GM23338 (cell line): ENCODE results near the gene WDR35. TPM values are rescaled to one million over a fixed set of nuclear protein-coding genes. Genes with fewer than 3 reads are reported as not detected.
"Not testable (repeated sequence)": the region's sequence is repeated elsewhere in the genome, so short reads cannot be mapped to it uniquely, and the experiment has no call there.

Source experiments
- ATAC-seq: fragments of 200-7000 bp; cut with Tn5 transposase; 3 replicates; pipeline ENCODE4 v1.9.1; 2020
- DNase-seq: peaks from one replicate; pipeline ENCODE4 v3.0.0-alpha.2; 2015; ENCODE audit warnings: low spot score
- H2AFZ ChIP-seq: fragments of 200-600 bp; sonication (generic); 2 replicates; pipeline ENCODE4 v1.8.0; 2016; ENCODE audit warnings: antibody characterized with exemption, mild to moderate bottlenecking, moderate library complexity
- H3F3A ChIP-seq: fragments of 200-600 bp; sonication (generic); replicated peaks from 2 replicates; pipeline ENCODE4 v1.8.0; 2017; ENCODE audit warnings: antibody characterized with exemption, mixed run types, low read depth
- H3K27ac ChIP-seq: fragments of 200-600 bp; sonication (generic); 2 replicates; pipeline ENCODE4 v1.6.1; 2016; ENCODE audit warnings: low read depth
- H3K27me3 ChIP-seq: fragments of 200-600 bp; sonication (generic); 2 replicates; pipeline ENCODE4 v1.8.0; 2016; ENCODE audit warnings: mild to moderate bottlenecking, mixed run types, moderate library complexity; ENCODE audit not compliant: insufficient read depth
- H3K36me3 ChIP-seq: fragments of 200-600 bp; sonication (generic); 2 replicates; pipeline ENCODE4 v1.8.0; 2016; ENCODE audit warnings: mild to moderate bottlenecking; ENCODE audit not compliant: insufficient read depth
- H3K4me1 ChIP-seq: fragments of 200-600 bp; sonication (generic); 2 replicates; pipeline ENCODE4 v1.8.0; 2016; ENCODE audit warnings: mild to moderate bottlenecking, moderate library complexity; ENCODE audit not compliant: insufficient read depth
- H3K4me2 ChIP-seq: fragments of 200-600 bp; sonication (generic); 2 replicates; pipeline ENCODE4 v1.7.1; 2017; ENCODE audit warnings: mixed run types
- H3K4me3 ChIP-seq: fragments of 200-600 bp; sonication (generic); 2 replicates; pipeline ENCODE4 v1.6.1; 2016; ENCODE audit warnings: mixed run types
- H3K79me2 ChIP-seq: fragments of 200-600 bp; sonication (generic); replicated peaks from 2 replicates; pipeline ENCODE4 v1.8.0; 2017; ENCODE audit warnings: mild to moderate bottlenecking; ENCODE audit not compliant: insufficient read depth
- H3K9me2 ChIP-seq: fragments of 200-600 bp; sonication (generic); 2 replicates; pipeline ENCODE4 v1.8.0; 2017; ENCODE audit not compliant: insufficient read depth
- H4K20me1 ChIP-seq: fragments of 200-600 bp; sonication (generic); replicated peaks from 2 replicates; pipeline ENCODE4 v1.8.0; 2017; ENCODE audit warnings: mild to moderate bottlenecking; ENCODE audit not compliant: insufficient read depth
- H3K27ac Mint-ChIP-seq: 2 replicates; pipeline ENCODE4 v1.8.0; 2020; ENCODE audit warnings: inconsistent platforms, mild to moderate bottlenecking, moderate library complexity, mixed read lengths
- H3K27me3 Mint-ChIP-seq: 3 replicates; pipeline ENCODE4 v1.8.0; 2022; ENCODE audit warnings: low read depth, mild to moderate bottlenecking, moderate library complexity, mixed read lengths, inconsistent platforms; ENCODE audit not compliant: insufficient read depth, poor library complexity
- H3K36me3 Mint-ChIP-seq: 3 replicates; pipeline ENCODE4 v1.8.0; 2021; ENCODE audit warnings: low read depth, mild to moderate bottlenecking, inconsistent platforms, moderate library complexity, mixed read lengths
- H3K4me1 Mint-ChIP-seq: 3 replicates; pipeline ENCODE4 v1.8.0; 2020; ENCODE audit warnings: mild to moderate bottlenecking, inconsistent platforms, mixed read lengths
- H3K4me3 Mint-ChIP-seq: 3 replicates; pipeline ENCODE4 v1.8.0; 2021; ENCODE audit warnings: moderate library complexity, mild to moderate bottlenecking, inconsistent platforms, mixed read lengths
- H3K9me3 Mint-ChIP-seq: 3 replicates; pipeline ENCODE4 v1.8.0; 2020; ENCODE audit warnings: moderate library complexity, mild to moderate bottlenecking, inconsistent platforms, mixed read lengths
- CREB1 ChIP-seq: fragments of 250-450 bp; sonication (Bioruptor Pico); IDR thresholded peaks from 2 replicates; pipeline ENCODE4 v1.5.0; 2020; ENCODE audit warnings: low read depth, mild to moderate bottlenecking, moderate library complexity
- EZH2phosphoT487 ChIP-seq: fragments of 200-600 bp; sonication (generic); IDR thresholded peaks from one replicate; pipeline ENCODE4 v1.8.1; 2018; ENCODE audit warnings: antibody characterized with exemption; ENCODE audit not compliant: unreplicated experiment
- JUNB ChIP-seq: IDR thresholded peaks from one replicate; pipeline ENCODE4 v1.6.1; 2016; ENCODE audit warnings: antibody characterized with exemption; ENCODE audit not compliant: unreplicated experiment
- NANOG ChIP-seq: IDR thresholded peaks from 2 replicates; pipeline ENCODE4 v1.6.1; 2016; ENCODE audit warnings: antibody characterized with exemption, borderline replicate concordance
- POLR2AphosphoS5 ChIP-seq: IDR thresholded peaks from 2 replicates; pipeline ENCODE4 v1.6.1; 2016; ENCODE audit warnings: antibody characterized with exemption, low read depth
- STAT1 ChIP-seq: IDR thresholded peaks from one replicate; pipeline ENCODE4 v1.6.1; 2016; ENCODE audit warnings: antibody characterized with exemption; ENCODE audit not compliant: unreplicated experiment
- ZNF114 ChIP-seq: fragments of 250-450 bp; sonication (Bioruptor Pico); IDR thresholded peaks from 2 replicates; pipeline ENCODE4 v1.5.0; 2020; ENCODE audit warnings: mild to moderate bottlenecking, moderate library complexity
- polyA plus RNA-seq: library from polyadenylated mRNA; unstranded; fragments of >200 nt; fragmentation: Nextera tagmentation; extraction: Ambion mirVana; gene quantifications from 2 replicates; pipeline ENCODE4 v1.2.1, GENCODE V29; 2016
- total RNA-seq: library from RNA; depleted of rRNA; stranded (reverse); fragments of >200 nt; shearing (Covaris generic); gene quantifications from 2 replicates; pipeline ENCODE4 v1.2.3, GENCODE V29; 2014
- TF ChIP-seq, protein P1 (sequence below): fragments of 250-450 bp; sonication (Bioruptor Pico); IDR thresholded peaks from 2 replicates; pipeline ENCODE4 v1.5.0; 2020; ENCODE audit warnings: mild to moderate bottlenecking, moderate library complexity
- TF ChIP-seq, protein P2 (sequence below), 2 experiments: fragments of 200-600 bp in 1 of 2; sonication (generic) in 1 of 2; conservative IDR thresholded peaks; 2 replicates each; pipeline versions ENCODE4 v1.5.1 to v1.6.1; 2016 to 2017; ENCODE audit warnings: antibody characterized with exemption in 2 of 2, low read depth in 2 of 2, mild to moderate bottlenecking in 2 of 2, moderate library complexity in 1 of 2
- TF ChIP-seq, protein P3 (sequence below): IDR thresholded peaks from one replicate; pipeline ENCODE4 v1.6.1; 2018; ENCODE audit warnings: antibody characterized with exemption; ENCODE audit not compliant: unreplicated experiment

The WDR35 gene
- total and polyA plus RNA-seq, 2 experiments from 2014 or later, result 5.3 to 20.0 TPM

DNA sequence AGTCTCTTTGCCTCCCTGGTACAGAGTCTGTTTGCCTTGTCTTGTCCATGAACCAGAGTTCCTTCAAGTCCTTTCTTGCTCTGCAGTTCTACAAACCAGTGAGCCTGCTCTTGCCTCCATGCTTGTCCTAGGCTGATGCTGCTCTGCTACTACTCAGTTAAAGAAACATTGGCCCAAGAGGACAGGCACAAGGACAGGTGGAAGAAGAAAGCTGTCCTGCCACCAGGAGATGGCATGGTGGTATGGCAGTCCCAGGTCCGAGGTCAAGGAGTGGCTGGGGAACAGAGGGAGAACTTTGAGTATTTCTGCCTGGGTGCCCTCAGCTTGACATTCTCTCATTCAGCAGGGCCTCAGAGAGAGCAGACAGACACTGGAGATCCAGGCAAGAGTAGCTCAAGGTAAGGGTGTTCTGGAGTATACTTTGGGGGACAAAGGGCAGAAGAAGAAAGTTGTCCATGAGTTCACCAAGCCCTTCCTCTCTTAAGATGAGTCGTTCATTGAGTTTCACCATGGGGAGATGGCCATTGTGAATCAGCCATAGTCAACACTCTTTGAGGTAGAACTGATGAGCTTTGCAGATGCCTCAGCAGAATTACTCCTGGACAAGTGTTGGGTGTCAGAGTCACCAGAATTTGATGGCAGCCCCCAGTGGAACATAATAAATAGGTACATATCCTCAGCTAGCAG is 108.5 kb downstream of the WDR35 start:
- H3K27ac ChIP-seq, result no peak overlapping the region
- H3K36me3 ChIP-seq, result no peaks in the 10 kb centered on the region
- DNase-seq, result no peak
- no peak overlapping the region for H3K4me2 ChIP-seq
- no peaks in the 10 kb centered on the region for H3K27me3 ChIP-seq
- H3K4me1 ChIP-seq, result no peaks in the 10 kb centered on the region
- TF ChIP-seq STAT1 (no peak), POLR2AphosphoS5 (no peak), NANOG (no peak), CREB1 (CRISPR knock-in tag) (no peak), ZNF114 (CRISPR knock-in tag) (no peak), EZH2phosphoT487 (no peak), JUNB (no peak)
- TF ChIP-seq, protein P1, sequence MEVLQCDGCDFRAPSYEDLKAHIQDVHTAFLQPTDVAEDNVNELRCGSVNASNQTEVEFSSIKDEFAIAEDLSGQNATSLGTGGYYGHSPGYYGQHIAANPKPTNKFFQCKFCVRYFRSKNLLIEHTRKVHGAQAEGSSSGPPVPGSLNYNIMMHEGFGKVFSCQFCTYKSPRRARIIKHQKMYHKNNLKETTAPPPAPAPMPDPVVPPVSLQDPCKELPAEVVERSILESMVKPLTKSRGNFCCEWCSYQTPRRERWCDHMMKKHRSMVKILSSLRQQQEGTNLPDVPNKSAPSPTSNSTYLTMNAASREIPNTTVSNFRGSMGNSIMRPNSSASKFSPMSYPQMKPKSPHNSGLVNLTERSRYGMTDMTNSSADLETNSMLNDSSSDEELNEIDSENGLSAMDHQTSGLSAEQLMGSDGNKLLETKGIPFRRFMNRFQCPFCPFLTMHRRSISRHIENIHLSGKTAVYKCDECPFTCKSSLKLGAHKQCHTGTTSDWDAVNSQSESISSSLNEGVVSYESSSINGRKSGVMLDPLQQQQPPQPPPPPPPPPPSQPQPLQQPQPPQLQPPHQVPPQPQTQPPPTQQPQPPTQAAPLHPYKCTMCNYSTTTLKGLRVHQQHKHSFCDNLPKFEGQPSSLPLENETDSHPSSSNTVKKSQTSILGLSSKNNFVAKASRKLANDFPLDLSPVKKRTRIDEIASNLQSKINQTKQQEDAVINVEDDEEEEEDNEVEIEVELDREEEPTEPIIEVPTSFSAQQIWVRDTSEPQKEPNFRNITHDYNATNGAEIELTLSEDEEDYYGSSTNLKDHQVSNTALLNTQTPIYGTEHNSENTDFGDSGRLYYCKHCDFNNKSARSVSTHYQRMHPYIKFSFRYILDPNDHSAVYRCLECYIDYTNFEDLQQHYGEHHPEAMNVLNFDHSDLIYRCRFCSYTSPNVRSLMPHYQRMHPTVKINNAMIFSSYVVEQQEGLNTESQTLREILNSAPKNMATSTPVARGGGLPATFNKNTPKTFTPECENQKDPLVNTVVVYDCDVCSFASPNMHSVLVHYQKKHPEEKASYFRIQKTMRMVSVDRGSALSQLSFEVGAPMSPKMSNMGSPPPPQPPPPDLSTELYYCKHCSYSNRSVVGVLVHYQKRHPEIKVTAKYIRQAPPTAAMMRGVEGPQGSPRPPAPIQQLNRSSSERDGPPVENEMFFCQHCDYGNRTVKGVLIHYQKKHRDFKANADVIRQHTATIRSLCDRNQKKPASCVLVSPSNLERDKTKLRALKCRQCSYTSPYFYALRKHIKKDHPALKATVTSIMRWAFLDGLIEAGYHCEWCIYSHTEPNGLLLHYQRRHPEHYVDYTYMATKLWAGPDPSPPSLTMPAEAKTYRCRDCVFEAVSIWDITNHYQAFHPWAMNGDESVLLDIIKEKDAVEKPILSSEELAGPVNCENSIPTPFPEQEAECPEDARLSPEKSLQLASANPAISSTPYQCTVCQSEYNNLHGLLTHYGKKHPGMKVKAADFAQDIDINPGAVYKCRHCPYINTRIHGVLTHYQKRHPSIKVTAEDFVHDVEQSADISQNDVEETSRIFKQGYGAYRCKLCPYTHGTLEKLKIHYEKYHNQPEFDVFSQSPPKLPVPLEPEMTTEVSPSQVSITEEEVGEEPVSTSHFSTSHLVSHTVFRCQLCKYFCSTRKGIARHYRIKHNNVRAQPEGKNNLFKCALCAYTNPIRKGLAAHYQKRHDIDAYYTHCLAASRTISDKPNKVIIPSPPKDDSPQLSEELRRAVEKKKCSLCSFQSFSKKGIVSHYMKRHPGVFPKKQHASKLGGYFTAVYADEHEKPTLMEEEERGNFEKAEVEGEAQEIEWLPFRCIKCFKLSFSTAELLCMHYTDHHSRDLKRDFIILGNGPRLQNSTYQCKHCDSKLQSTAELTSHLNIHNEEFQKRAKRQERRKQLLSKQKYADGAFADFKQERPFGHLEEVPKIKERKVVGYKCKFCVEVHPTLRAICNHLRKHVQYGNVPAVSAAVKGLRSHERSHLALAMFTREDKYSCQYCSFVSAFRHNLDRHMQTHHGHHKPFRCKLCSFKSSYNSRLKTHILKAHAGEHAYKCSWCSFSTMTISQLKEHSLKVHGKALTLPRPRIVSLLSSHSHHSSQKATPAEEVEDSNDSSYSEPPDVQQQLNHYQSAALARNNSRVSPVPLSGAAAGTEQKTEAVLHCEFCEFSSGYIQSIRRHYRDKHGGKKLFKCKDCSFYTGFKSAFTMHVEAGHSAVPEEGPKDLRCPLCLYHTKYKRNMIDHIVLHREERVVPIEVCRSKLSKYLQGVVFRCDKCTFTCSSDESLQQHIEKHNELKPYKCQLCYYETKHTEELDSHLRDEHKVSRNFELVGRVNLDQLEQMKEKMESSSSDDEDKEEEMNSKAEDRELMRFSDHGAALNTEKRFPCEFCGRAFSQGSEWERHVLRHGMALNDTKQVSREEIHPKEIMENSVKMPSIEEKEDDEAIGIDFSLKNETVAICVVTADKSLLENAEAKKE, result no peak
- TF ChIP-seq, protein P2, sequence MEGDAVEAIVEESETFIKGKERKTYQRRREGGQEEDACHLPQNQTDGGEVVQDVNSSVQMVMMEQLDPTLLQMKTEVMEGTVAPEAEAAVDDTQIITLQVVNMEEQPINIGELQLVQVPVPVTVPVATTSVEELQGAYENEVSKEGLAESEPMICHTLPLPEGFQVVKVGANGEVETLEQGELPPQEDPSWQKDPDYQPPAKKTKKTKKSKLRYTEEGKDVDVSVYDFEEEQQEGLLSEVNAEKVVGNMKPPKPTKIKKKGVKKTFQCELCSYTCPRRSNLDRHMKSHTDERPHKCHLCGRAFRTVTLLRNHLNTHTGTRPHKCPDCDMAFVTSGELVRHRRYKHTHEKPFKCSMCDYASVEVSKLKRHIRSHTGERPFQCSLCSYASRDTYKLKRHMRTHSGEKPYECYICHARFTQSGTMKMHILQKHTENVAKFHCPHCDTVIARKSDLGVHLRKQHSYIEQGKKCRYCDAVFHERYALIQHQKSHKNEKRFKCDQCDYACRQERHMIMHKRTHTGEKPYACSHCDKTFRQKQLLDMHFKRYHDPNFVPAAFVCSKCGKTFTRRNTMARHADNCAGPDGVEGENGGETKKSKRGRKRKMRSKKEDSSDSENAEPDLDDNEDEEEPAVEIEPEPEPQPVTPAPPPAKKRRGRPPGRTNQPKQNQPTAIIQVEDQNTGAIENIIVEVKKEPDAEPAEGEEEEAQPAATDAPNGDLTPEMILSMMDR (conservative IDR thresholded peaks at IDR 0.05; ENCODE audit: low read depth in 2 of 2), result no peak
- TF ChIP-seq, protein P3, sequence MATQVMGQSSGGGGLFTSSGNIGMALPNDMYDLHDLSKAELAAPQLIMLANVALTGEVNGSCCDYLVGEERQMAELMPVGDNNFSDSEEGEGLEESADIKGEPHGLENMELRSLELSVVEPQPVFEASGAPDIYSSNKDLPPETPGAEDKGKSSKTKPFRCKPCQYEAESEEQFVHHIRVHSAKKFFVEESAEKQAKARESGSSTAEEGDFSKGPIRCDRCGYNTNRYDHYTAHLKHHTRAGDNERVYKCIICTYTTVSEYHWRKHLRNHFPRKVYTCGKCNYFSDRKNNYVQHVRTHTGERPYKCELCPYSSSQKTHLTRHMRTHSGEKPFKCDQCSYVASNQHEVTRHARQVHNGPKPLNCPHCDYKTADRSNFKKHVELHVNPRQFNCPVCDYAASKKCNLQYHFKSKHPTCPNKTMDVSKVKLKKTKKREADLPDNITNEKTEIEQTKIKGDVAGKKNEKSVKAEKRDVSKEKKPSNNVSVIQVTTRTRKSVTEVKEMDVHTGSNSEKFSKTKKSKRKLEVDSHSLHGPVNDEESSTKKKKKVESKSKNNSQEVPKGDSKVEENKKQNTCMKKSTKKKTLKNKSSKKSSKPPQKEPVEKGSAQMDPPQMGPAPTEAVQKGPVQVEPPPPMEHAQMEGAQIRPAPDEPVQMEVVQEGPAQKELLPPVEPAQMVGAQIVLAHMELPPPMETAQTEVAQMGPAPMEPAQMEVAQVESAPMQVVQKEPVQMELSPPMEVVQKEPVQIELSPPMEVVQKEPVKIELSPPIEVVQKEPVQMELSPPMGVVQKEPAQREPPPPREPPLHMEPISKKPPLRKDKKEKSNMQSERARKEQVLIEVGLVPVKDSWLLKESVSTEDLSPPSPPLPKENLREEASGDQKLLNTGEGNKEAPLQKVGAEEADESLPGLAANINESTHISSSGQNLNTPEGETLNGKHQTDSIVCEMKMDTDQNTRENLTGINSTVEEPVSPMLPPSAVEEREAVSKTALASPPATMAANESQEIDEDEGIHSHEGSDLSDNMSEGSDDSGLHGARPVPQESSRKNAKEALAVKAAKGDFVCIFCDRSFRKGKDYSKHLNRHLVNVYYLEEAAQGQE, result no peak
- H3K9me3 Mint-ChIP-seq, result no peaks in the 10 kb centered on the region; the same call in 2 of the 3 replicates
- H3K4me3 ChIP-seq, result no peak overlapping the region
- no peaks in the 10 kb centered on the region for H3F3A ChIP-seq
- no peaks in the 10 kb centered on the region; the same call in 2 of the 3 replicates for H3K4me1 Mint-ChIP-seq
- H3K79me2 ChIP-seq, result no peaks in the 10 kb centered on the region
- no peak overlapping the region for H2AFZ ChIP-seq
- no peaks in the 10 kb centered on the region for H3K36me3 Mint-ChIP-seq
- no peak overlapping the region for H3K27ac Mint-ChIP-seq
- no peaks in the 10 kb centered on the region for H4K20me1 ChIP-seq
- H3K27me3 Mint-ChIP-seq, result peaks cover 2% of the 10 kb centered on the region
- ATAC-seq, result no peak
- H3K4me3 Mint-ChIP-seq, result no peak overlapping the region
- peaks cover 20% of the 10 kb centered on the region; the same call in 1 of the 2 replicates for H3K9me2 ChIP-seq

DNA sequence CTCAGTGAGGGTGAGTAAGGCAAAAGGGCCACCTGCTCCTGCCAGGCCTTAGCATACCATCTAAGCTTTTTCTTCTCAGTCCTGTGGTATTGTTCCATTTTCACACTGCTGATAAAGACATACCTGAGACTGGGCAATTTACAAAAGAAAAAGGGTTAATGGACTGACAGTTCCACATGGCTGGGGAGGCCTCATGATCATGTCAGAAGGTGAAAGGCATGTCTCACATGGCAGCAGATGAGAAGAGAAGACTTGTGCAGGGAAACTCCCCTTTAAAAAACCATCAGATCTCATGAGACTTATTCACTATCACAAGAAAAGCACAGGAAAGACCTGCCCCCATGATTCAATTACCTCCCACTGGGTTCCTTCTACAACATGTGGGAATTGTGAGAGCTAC is 109.7 kb downstream of the WDR35 start:
- H3K27me3 Mint-ChIP-seq, H3K36me3 ChIP-seq, H3K4me3 Mint-ChIP-seq, H2AFZ ChIP-seq, H3K4me3 ChIP-seq, H3F3A ChIP-seq, H3K4me1 Mint-ChIP-seq, H3K27ac ChIP-seq, H3K9me3 Mint-ChIP-seq, DNase-seq, H3K79me2 ChIP-seq, H3K36me3 Mint-ChIP-seq, ATAC-seq, H4K20me1 ChIP-seq, H3K4me2 ChIP-seq, H3K27ac Mint-ChIP-seq, H3K27me3 ChIP-seq, H3K4me1 ChIP-seq: not testable (repeated sequence)
- peaks cover 20% of the 10 kb centered on the region; the same call in 1 of the 2 replicates for H3K9me2 ChIP-seq
